ENCODE measurements around the gene LYRM4. TPM values are rescaled to one million over a fixed set of nuclear protein-coding genes. Genes with fewer than 3 reads are reported as not detected.

Gene LYRM4
- total and polyA plus RNA-seq, 2 experiments from 2014 or later, result 51.0 to 62.0 TPM

DNA sequence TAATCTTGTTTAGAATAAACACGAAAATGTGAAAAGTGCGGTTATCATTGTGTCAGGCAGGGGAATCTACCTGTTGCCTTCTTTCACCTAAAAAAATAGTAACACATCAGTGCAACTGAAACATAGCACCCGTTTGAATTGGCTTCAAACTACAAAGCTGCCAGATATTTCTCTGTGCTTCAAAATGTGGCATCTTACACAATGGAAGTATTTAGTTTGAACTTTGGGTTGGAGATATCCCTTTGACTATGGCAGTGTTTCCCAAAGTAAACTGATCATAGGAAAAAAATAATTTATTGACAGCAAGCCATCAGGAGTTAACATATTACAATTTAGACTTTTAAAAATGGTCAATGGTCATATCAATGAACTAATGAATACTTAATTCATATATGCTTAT, 172.0 kb downstream of the LYRM4 start (continued):
- TF ChIP-seq, protein P1, sequence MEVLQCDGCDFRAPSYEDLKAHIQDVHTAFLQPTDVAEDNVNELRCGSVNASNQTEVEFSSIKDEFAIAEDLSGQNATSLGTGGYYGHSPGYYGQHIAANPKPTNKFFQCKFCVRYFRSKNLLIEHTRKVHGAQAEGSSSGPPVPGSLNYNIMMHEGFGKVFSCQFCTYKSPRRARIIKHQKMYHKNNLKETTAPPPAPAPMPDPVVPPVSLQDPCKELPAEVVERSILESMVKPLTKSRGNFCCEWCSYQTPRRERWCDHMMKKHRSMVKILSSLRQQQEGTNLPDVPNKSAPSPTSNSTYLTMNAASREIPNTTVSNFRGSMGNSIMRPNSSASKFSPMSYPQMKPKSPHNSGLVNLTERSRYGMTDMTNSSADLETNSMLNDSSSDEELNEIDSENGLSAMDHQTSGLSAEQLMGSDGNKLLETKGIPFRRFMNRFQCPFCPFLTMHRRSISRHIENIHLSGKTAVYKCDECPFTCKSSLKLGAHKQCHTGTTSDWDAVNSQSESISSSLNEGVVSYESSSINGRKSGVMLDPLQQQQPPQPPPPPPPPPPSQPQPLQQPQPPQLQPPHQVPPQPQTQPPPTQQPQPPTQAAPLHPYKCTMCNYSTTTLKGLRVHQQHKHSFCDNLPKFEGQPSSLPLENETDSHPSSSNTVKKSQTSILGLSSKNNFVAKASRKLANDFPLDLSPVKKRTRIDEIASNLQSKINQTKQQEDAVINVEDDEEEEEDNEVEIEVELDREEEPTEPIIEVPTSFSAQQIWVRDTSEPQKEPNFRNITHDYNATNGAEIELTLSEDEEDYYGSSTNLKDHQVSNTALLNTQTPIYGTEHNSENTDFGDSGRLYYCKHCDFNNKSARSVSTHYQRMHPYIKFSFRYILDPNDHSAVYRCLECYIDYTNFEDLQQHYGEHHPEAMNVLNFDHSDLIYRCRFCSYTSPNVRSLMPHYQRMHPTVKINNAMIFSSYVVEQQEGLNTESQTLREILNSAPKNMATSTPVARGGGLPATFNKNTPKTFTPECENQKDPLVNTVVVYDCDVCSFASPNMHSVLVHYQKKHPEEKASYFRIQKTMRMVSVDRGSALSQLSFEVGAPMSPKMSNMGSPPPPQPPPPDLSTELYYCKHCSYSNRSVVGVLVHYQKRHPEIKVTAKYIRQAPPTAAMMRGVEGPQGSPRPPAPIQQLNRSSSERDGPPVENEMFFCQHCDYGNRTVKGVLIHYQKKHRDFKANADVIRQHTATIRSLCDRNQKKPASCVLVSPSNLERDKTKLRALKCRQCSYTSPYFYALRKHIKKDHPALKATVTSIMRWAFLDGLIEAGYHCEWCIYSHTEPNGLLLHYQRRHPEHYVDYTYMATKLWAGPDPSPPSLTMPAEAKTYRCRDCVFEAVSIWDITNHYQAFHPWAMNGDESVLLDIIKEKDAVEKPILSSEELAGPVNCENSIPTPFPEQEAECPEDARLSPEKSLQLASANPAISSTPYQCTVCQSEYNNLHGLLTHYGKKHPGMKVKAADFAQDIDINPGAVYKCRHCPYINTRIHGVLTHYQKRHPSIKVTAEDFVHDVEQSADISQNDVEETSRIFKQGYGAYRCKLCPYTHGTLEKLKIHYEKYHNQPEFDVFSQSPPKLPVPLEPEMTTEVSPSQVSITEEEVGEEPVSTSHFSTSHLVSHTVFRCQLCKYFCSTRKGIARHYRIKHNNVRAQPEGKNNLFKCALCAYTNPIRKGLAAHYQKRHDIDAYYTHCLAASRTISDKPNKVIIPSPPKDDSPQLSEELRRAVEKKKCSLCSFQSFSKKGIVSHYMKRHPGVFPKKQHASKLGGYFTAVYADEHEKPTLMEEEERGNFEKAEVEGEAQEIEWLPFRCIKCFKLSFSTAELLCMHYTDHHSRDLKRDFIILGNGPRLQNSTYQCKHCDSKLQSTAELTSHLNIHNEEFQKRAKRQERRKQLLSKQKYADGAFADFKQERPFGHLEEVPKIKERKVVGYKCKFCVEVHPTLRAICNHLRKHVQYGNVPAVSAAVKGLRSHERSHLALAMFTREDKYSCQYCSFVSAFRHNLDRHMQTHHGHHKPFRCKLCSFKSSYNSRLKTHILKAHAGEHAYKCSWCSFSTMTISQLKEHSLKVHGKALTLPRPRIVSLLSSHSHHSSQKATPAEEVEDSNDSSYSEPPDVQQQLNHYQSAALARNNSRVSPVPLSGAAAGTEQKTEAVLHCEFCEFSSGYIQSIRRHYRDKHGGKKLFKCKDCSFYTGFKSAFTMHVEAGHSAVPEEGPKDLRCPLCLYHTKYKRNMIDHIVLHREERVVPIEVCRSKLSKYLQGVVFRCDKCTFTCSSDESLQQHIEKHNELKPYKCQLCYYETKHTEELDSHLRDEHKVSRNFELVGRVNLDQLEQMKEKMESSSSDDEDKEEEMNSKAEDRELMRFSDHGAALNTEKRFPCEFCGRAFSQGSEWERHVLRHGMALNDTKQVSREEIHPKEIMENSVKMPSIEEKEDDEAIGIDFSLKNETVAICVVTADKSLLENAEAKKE (CRISPR knock-in tag; IDR thresholded peaks at IDR 0.05), result no peak
- TF ChIP-seq, protein P2, sequence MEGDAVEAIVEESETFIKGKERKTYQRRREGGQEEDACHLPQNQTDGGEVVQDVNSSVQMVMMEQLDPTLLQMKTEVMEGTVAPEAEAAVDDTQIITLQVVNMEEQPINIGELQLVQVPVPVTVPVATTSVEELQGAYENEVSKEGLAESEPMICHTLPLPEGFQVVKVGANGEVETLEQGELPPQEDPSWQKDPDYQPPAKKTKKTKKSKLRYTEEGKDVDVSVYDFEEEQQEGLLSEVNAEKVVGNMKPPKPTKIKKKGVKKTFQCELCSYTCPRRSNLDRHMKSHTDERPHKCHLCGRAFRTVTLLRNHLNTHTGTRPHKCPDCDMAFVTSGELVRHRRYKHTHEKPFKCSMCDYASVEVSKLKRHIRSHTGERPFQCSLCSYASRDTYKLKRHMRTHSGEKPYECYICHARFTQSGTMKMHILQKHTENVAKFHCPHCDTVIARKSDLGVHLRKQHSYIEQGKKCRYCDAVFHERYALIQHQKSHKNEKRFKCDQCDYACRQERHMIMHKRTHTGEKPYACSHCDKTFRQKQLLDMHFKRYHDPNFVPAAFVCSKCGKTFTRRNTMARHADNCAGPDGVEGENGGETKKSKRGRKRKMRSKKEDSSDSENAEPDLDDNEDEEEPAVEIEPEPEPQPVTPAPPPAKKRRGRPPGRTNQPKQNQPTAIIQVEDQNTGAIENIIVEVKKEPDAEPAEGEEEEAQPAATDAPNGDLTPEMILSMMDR (conservative IDR thresholded peaks at IDR 0.05; ENCODE audit: low read depth in 2 of 2), result no peak
- no peak for TF ChIP-seq ZNF114 (CRISPR knock-in tag; IDR thresholded peaks at IDR 0.05)
- no peak for TF ChIP-seq JUNB (IDR thresholded peaks at IDR 0.05; ENCODE audit: unreplicated experiment)
- TF ChIP-seq EZH2phosphoT487 (IDR thresholded peaks at IDR 0.05; ENCODE audit: unreplicated experiment), result no peak
- TF ChIP-seq NANOG (IDR thresholded peaks at IDR 0.05; ENCODE audit: borderline replicate concordance), result no peak
- TF ChIP-seq EZH2 (IDR thresholded peaks at IDR 0.05; ENCODE audit: low read depth, unreplicated experiment), result no peak

DNA sequence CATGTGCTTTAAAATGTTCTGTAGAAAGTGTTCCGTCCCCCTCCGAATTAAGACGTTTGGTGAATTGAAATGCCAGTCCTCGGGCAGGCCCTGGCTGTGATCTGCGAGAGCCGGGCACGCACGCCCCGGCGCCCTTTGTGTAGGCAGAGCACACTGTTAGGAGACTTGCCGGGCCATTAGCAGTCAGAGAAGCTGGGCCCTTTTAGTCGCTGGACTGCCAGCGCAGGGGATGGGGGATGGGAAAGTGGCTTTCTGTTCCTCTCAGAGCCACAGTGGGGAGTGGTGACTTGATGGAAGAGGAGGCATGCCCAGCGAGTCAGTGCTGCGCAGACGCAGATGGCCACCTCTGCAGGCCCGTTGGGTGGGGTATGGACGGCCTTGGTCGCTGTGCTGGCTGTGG, 173.4 kb downstream of the LYRM4 start:
- Mint-ChIP-seq H3K9me3 (peaks cover 4% of the 10 kb centered on the region; the same call in 2 of the 3 replicates), H3K4me3 (no peak overlapping the region), H3K4me1 (peaks cover 8% of the 10 kb centered on the region), H3K36me3 (ENCODE audit: low read depth) (peaks cover 3% of the 10 kb centered on the region; the same call in 2 of the 3 replicates), H3K27ac (no peak overlapping the region), H3K27me3 (ENCODE audit: insufficient read depth, low read depth, poor library complexity) (peaks cover 45% of the 10 kb centered on the region)
- 0 out of 2 replicates have a peak overlapping the region, but pooled peaks have one; percentile 28 for H2AFZ ChIP-seq
- no peak overlapping the region for H3K27ac ChIP-seq (ENCODE audit: low read depth)
- no peaks in the 10 kb centered on the region; the same call in 1 of the 2 replicates for H3K36me3 ChIP-seq (ENCODE audit: insufficient read depth)
- H3K79me2 ChIP-seq (replicated peaks; ENCODE audit: insufficient read depth), result no peaks in the 10 kb centered on the region
- H3K4me3 ChIP-seq, result no peak overlapping the region
- peaks cover 11% of the 10 kb centered on the region; the same call in 1 of the 2 replicates for H3K4me1 ChIP-seq (ENCODE audit: insufficient read depth)
- ATAC-seq (no peak; the same call in 2 of the 3 replicates), DNase-seq (ENCODE audit: low spot score) (peak; percentile 55)
- H3K9me2 ChIP-seq (ENCODE audit: insufficient read depth), result no peaks in the 10 kb centered on the region
- H3K4me2 ChIP-seq, result no peak overlapping the region; the same call in 1 of the 2 replicates
- 0 out of 2 replicates have a peak, but pooled peaks cover 3% of the 10 kb centered on the region for H3F3A ChIP-seq (replicated peaks; ENCODE audit: low read depth)
- H3K27me3 ChIP-seq (ENCODE audit: insufficient read depth), result peaks cover 64% of the 10 kb centered on the region
- H4K20me1 ChIP-seq (replicated peaks; ENCODE audit: insufficient read depth), result no peaks in the 10 kb centered on the region; the same call in 1 of the 2 replicates
- no peak for TF ChIP-seq NANOG (IDR thresholded peaks at IDR 0.05; ENCODE audit: borderline replicate concordance)
- TF ChIP-seq ZNF331 (CRISPR knock-in tag; IDR thresholded peaks at IDR 0.05; ENCODE audit: low read depth), result no peak
- TF ChIP-seq, protein P2 (conservative IDR thresholded peaks at IDR 0.05; ENCODE audit: low read depth in 2 of 2), result no peak
- no peak for TF ChIP-seq EZH2 (IDR thresholded peaks at IDR 0.05; ENCODE audit: low read depth, unreplicated experiment)
- TF ChIP-seq, protein P3, sequence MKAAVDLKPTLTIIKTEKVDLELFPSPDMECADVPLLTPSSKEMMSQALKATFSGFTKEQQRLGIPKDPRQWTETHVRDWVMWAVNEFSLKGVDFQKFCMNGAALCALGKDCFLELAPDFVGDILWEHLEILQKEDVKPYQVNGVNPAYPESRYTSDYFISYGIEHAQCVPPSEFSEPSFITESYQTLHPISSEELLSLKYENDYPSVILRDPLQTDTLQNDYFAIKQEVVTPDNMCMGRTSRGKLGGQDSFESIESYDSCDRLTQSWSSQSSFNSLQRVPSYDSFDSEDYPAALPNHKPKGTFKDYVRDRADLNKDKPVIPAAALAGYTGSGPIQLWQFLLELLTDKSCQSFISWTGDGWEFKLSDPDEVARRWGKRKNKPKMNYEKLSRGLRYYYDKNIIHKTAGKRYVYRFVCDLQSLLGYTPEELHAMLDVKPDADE (IDR thresholded peaks at IDR 0.05), result no peak
- no peak for TF ChIP-seq ZNF114 (CRISPR knock-in tag; IDR thresholded peaks at IDR 0.05)
